T-helper 9 cell (primary cell): ENCODE measurements around the gene ASTN1.

Source experiments
- DNase-seq: peaks from one replicate; pipeline ENCODE4 v3.0.0-alpha.2; 2020

ASTN1 gene

GRCh38 chr1:176976771-176977170 is 187.7 kb downstream of the ASTN1 start:
- DNase-seq, result no peak

DNA sequence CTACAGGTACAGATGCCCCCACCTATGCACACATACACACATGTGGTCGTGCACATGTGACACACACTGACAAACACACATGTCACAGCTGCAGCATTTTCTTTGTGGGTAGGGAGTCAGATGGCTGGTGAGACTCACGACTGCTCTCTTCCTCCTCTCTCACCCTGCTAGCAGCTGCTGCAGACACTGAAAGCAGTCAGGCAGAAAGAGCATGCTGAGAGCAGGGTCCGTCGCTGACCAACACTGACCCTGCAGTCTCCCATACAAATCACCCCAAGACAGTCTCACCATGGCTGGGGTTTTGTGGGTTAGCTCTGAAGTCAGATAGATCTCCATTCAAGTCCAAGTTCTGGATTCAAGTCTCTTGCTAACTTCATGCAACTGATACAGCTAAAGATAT is 188.3 kb downstream of the ASTN1 start:
- no peak for DNase-seq

- no peak for DNase-seq
Measured at GRCh38 chr1:176964687-176965086, 199.8 kb downstream of the ASTN1 start.

GRCh38 chr1:176963181-176963580 is 201.3 kb downstream of the ASTN1 start:
- no peak for DNase-seq

DNA sequence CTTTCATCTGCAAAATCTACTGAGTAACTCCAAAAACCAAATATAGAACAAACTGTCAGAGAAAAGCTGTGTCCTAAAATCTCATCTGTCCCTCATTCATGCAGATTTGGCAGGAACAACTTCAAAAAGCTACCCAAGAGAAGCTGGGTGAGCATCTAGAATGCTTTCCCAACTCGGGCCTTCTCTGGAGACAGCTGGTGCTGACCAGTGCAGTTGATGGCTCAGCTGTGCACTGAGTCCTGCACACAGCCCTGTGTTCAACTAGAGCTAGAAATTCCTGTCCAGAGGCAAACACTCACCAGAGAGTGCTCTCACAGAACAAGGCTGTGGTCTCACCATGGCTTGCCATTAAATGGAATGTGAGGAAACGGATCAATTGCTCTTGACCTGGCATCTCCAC is 202.8 kb downstream of the ASTN1 start:
- DNase-seq, result no peak

DNA sequence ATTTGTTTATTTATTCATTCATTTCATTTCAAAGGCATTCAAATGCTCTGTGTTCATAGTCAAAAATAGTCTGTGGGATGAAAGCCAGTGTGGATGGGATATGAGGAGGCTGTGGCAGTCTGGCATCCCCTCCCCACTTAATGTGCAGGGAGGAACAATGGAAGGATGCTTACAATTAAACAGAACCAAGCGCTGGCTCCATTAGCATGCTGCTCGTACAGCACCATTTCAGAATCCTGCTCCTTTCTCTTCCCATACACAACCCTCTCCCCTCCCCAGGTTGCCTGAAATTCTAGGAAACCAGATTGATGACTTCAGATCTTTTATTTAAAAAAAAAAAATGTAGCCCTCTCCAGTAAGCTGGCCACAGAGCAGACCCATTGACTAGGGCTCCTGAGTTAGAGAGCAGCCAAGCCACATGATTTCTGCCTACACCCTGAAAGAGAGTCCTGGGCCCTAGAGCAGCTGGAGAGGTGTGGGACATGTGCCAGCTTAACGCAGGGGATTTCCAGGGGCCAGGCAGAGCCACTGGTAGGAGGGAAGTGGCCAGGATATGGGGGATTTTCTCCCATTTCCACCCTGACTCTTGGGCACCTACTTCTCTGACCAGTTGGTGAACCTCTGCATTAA is 205.2 kb downstream of the ASTN1 start:
- DNase-seq, result no peak

GRCh38 chr1:176957603-176958002 is 206.9 kb downstream of the ASTN1 start:
- DNase-seq, result no peak

- DNase-seq, result no peak
Measured at GRCh38 chr1:176954242-176954641, 210.3 kb downstream of the ASTN1 start.

- no peak for DNase-seq
Measured at GRCh38 chr1:176950736-176951324, 213.7 kb downstream of the ASTN1 start.

GRCh38 chr1:176949033-176949662 is 215.4 kb downstream of the ASTN1 start:
- DNase-seq, result no peak

DNA sequence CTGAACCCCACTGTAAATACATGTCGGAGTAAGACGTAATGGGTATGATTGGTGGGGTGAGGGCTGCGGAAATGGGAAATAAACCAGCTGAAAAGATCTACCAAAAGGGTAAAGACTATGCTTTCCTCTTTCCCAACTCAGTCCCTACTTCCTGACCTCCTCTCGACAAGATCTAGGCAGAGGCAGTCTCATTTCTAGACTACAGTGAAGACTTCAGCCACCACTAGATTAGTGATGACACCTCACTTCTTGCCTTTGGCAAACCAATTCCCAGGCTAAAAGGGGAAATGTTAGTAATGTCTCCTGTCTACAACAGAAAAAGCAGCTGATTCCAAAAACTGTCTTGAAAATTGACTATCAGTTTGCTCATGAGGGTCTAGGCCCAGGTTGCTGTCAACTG is 219.9 kb downstream of the ASTN1 start:
- no peak for DNase-seq

DNA sequence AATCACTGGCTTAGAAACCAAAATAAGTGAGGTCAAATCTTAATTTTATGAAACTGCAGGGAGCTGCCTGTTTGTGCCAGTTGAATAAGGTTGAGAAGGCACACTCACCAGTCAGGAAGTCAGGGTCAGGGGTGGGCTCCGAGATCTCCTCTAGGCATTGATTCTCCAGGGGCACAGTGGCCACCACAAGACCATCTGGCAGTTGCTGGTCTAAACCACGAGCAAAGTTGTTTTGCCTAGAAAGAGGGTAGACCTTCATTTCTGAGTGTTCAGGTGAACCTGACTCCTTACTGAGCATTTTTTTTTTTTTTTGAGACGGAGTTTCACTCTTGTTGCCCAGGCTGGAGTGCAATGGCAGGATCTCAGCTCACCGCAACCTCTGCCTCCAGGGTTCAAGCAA is 220.7 kb downstream of the ASTN1 start:
- no peak for DNase-seq

DNA sequence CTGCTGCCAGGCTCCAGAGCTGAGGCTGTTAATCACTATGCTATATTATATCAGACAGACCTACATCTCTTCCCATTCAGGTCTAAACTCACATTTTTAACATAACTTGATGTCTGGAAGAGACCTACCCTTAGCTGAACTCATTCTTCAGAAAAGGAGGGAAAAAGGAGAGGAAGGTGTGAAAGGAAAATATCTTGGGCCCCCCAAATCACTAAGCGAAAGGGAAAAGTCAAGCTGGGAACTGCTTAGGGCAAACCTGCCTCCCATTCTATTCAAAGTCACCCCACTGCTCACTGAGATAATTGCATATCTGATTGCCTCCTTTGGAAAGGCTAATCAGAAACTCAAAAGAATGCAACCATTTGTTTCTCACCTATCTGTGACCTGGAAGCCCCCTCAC is 222.2 kb downstream of the ASTN1 start:
- DNase-seq, result no peak

DNA sequence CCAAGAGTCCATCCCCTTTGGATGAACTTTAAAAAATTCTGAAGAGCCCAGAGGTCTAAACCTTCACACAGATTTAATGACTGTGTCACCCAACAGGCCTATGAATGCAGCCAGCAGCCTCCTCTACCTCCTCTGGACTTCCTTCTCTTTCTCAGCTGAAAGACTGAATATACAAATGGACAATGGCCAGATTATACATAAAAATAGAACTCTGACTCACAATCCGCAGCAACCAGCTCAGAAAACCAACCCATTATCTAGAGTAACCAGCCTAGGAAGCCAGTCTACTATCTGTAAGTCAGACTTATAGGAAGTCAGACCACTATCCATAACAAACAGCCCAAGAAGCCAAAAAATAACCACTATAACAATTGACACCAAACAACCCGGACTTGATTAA is 224.5 kb downstream of the ASTN1 start:
- no peak for DNase-seq

DNA sequence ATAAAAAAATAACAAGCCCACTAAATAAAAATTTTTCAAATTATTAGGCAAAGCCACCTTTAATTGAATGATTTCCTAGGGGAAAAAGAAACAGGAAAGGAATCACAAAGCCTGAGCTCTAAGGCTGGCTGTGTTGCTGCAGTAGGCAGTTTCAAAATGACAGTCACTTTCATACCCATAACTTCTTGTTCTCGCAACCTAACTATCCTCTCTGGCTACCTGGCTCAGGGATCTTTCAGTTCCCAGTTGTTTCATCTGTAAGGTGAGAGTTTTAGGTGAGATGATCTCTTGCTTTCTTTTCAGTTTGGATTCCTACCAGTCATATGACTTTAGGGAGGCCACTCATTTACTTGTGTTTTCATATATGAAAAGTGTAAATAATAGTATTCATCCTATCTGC is 226.1 kb downstream of the ASTN1 start:
- no peak for DNase-seq

DNA sequence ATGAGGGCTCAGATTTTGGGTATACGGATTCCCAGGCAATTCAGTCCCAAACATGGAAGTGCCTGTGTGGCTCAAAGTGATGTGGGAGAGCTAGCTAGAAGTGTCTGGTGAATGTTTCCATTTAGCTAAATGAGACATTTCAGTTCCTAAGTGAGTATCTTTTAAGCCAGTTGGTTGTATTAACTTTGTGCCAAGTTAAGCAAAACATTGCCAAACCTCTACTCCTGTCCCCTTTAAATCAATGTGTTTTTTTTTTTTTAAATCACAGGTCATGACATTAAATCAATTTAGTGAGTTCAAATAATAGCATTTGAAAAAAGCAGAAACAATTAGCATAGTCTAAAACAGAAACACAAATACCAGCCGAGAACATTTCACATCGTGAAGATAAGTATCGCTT is 230.1 kb downstream of the ASTN1 start:
- DNase-seq, result no peak

GRCh38 chr1:176932114-176933104 is 232.1 kb downstream of the ASTN1 start:
- DNase-seq, result no peak

DNA sequence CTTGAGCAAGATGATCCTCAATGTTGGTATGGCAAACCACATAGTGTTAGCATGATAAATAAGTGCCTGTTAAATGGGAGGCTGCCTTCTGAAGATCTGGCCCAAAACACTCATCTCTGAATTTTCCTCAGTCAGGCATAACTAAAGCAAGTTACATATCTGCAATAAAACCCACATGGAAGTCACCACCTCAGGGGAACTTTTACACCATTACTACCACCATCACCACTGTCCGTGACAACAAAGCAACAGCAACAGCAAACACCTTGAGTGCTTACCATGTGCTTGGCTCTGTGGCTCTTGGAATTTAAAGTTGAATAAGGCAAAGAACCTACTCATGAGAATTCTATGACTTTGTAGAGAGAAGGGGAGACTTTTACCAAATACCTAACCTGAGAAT is 233.0 kb downstream of the ASTN1 start:
- no peak for DNase-seq

GRCh38 chr1:176926330-176927086 is 238.0 kb downstream of the ASTN1 start:
- no peak for DNase-seq

GRCh38 chr1:176925223-176925622 is 239.3 kb downstream of the ASTN1 start:
- DNase-seq, result no peak

- DNase-seq, result no peak
Measured at GRCh38 chr1:176923283-176923682, 241.2 kb downstream of the ASTN1 start.
